Ascending aorta (tissue), 2 donors: Measurements from ENCODE around the gene ITPA. TPM values are rescaled to one million over a fixed set of nuclear protein-coding genes. Genes with fewer than 3 reads are reported as not detected.
A peak's percentile ranks its signal among the peaks of the same experiment; 100 is the strongest.

Experiments
- DNase-seq, 2 donors: peaks; one replicate each; pipeline ENCODE4 v3.0.0-alpha.2; 2019; ENCODE audit warnings: low spot score in 2 of 2
- H3K27ac ChIP-seq, 2 donors: fragments of 200-600 bp; sonication (generic); one replicate each; pipeline ENCODE4 v1.5.1; 2016 to 2017; ENCODE audit warnings: mild to moderate bottlenecking in 1 of 2
- H3K27me3 ChIP-seq: fragments of 200-600 bp; sonication (generic); one replicate; pipeline ENCODE4 v1.5.1; 2017
- H3K36me3 ChIP-seq, 2 donors: fragments of 200-600 bp; sonication (generic); one replicate each; pipeline ENCODE4 v1.5.1; 2016
- H3K4me1 ChIP-seq, 2 donors: fragments of 200-600 bp; sonication (generic); one replicate each; pipeline ENCODE4 v1.5.1; 2016 to 2017; ENCODE audit warnings: mild to moderate bottlenecking in 1 of 2
- H3K4me3 ChIP-seq, 2 donors: fragments of 200-600 bp; sonication (generic); one replicate each; pipeline ENCODE4 v1.5.1; 2016 to 2017; ENCODE audit warnings: mild to moderate bottlenecking in 1 of 2
- H3K9me3 ChIP-seq, 2 donors: fragments of 200-600 bp; sonication (generic); one replicate each; pipeline ENCODE4 v1.5.1; 2016
- intact Hi-C: fragments of 100-400 bp; cut with DNase I; formaldehyde crosslinking; loops from one replicate; pipeline ENCODE4 v1.15.1; 2023
- total RNA-seq: library from RNA; depleted of rRNA; stranded (reverse); fragments of >200 nt; gene quantifications from one replicate; pipeline ENCODE4 v1.1.0, GENCODE V29; 2016
- TF ChIP-seq, protein P1 (sequence below), 3 experiments: fragments of 200-600 bp in 2 of 3; fragments of 450-650 bp in 1 of 3; sonication (generic) in 2 of 3; IDR thresholded peaks; one replicate each; pipeline ENCODE4 v1.5.1; 2016 to 2019; ENCODE audit warnings: antibody characterized with exemption in 3 of 3, mild to moderate bottlenecking in 1 of 3, moderate library complexity in 1 of 3

ITPA gene
- total RNA-seq, 1 donor from 2014 or later: 111 TPM

DNA sequence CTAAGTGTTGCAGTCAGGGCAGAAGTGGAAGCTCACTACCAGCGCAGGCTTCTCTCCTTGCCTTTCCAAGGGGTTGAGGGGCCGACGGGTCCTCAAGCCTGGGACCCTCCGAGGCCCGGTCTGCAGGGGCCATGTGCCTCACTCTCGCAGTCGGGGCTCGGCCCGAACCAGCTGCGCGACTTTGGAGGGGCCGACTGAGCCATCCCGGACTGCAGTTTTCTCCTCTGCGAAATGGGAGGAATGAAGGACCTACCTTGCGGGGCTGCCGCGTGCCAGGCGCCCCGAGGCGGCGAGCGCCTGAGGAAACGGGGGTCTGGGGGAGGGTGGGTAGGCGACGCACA is 41.6 kb upstream of the ITPA start:
- H3K27me3 ChIP-seq: no peaks in the 10 kb centered on the region
- H3K4me1 ChIP-seq: peaks cover 0 to 4% of the 10 kb centered on the region in 2 donors
- no peaks in the 10 kb centered on the region for H3K9me3 ChIP-seq
- no peak overlapping the region for H3K27ac ChIP-seq
- TF ChIP-seq, protein P1, sequence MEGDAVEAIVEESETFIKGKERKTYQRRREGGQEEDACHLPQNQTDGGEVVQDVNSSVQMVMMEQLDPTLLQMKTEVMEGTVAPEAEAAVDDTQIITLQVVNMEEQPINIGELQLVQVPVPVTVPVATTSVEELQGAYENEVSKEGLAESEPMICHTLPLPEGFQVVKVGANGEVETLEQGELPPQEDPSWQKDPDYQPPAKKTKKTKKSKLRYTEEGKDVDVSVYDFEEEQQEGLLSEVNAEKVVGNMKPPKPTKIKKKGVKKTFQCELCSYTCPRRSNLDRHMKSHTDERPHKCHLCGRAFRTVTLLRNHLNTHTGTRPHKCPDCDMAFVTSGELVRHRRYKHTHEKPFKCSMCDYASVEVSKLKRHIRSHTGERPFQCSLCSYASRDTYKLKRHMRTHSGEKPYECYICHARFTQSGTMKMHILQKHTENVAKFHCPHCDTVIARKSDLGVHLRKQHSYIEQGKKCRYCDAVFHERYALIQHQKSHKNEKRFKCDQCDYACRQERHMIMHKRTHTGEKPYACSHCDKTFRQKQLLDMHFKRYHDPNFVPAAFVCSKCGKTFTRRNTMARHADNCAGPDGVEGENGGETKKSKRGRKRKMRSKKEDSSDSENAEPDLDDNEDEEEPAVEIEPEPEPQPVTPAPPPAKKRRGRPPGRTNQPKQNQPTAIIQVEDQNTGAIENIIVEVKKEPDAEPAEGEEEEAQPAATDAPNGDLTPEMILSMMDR (IDR thresholded peaks at IDR 0.05): no peak
- no peaks in the 10 kb centered on the region for H3K36me3 ChIP-seq
- DNase-seq: no peak
- intact Hi-C loops: no loop called here
- no peak overlapping the region for H3K4me3 ChIP-seq

DNA sequence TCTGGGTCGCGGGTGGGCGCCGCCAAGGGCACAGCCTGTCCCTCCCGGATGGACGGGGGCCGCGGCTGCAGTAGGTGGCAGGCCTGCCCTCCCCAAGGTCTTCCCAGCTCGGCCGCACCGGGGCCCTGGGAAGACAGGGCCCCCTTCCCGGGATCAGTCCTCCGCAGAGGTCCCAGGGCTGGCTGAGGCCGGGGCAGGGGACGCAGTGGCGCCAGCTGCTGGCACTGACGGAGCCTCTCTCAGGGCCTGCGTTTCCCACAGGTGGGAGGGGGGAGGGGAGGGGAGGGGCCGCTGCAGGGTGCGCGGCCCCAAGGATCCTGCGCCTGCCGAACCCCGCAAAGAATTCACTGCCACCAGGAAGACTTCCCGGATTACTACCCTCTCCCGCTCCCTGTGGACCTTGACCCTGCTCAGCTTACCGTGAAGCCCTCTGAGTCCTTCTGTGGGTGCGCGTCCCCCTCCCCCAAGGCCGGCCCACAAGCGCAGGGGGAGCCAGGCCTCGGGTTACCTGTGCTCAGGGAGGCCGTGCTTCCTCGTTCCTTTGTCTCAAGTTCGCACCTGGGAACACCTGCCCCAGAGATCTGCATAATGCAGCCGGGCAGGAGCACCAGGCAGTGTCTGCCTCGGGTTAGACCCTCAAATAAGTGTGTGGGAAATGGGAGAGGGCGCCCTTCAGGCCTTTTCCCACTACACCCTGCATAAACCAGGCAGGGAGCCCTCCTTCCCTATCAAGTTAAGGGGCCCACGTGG is 41.0 kb upstream of the ITPA start:
- no peak overlapping the region for H3K27ac ChIP-seq
- intact Hi-C loops: no loop called here
- no peaks in the 10 kb centered on the region for H3K9me3 ChIP-seq
- H3K4me1 ChIP-seq: peaks cover 0 to 4% of the 10 kb centered on the region in 2 donors
- H3K4me3 ChIP-seq: no peak overlapping the region
- DNase-seq: no peak
- TF ChIP-seq, protein P1 (IDR thresholded peaks at IDR 0.05): no peak
- no peaks in the 10 kb centered on the region for H3K27me3 ChIP-seq
- H3K36me3 ChIP-seq: no peaks in the 10 kb centered on the region

DNA sequence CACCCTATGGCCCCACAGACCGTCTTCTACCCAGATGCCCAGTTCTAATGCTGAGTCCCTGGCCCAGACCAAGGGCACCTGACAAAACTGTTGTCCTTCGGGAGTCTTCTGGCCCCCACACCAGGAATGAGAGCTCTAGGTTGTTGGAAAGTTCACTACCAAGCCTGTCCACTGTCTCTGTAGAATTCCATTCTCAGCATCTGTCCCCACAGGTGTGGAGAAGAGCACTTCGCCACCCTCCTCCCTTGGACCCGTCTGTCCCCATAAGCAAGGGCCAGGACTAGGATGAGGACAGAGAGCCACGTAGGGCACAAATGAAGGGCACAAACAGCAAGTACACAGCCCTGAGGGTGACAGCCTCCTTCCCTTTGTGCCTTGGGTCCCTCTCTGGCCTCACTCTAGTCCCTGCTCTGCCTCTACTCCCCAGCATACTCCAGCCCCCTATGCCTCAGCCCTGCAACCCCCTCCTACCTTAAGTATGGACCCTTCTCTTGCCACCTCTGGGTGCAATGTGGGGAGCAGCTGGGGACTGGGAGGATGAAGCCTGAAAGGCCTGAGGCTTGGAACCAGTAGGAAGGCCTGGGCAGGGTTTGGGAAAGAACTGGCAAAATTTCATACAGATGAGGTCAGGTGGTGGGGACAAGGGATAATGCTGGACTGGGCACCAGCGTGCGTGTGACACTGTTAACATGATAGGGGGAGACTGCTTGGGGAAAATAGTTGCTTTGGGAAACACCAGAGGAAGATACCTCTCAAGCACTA is 40.3 kb upstream of the ITPA start:
- TF ChIP-seq, protein P1 (IDR thresholded peaks at IDR 0.05): no peak
- peaks cover 0 to 4% of the 10 kb centered on the region in 2 donors for H3K4me1 ChIP-seq
- intact Hi-C loops: no loop called here
- no peak overlapping the region for H3K4me3 ChIP-seq
- peak in 1 of 2 donors; percentile 51 for DNase-seq
- H3K36me3 ChIP-seq: no peaks in the 10 kb centered on the region
- no peak overlapping the region for H3K27ac ChIP-seq
- H3K27me3 ChIP-seq: no peaks in the 10 kb centered on the region
- H3K9me3 ChIP-seq: no peaks in the 10 kb centered on the region

DNA sequence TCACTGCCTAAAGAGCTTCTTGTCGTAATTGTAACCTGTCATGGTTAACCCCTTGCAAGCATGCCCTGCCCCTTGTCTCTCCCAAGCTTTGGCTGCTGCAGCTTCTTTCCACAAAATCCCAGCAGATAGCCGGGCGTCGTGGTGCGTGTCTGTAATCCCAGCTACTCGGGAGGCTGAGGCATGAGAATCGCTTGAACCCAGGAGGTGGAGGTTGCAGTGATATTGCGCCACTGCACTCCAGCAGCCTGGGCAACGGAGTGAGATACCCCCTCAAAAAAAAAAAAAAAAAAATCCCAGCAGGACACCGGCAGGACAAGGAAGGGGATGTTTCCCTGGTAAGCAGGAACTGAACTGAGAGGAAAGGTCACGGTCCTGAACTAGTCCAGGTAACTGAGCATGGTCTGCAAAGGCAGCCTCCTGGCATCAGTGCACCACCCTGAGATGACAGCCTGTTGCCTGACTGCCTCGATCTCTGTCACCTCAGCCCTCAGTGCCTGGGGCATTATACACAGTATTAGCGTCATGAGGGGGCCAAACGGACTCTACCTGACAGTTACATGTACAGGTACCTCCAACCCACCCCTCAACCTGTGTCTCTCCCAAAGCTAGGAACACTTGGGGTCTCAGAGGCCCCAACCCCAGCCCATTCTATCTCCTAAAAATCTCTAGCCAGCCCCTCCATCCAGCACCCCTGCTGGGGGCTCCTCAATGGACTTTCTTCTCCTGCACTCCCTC is 37.7 kb upstream of the ITPA start:
- no peak for DNase-seq
- no peaks in the 10 kb centered on the region for H3K9me3 ChIP-seq
- H3K4me3 ChIP-seq: no peak overlapping the region
- no peaks in the 10 kb centered on the region for H3K36me3 ChIP-seq
- H3K27ac ChIP-seq: no peak overlapping the region
- intact Hi-C loops: loop anchor here (5.0 to 10.0 kb wide), 5 partner anchors 124 to 647 kb away; partner anchors contain the start of genes ATRN, DNAAF9, MRPS26 and PTPRA
- peaks cover 0 to 4% of the 10 kb centered on the region in 2 donors for H3K4me1 ChIP-seq
- TF ChIP-seq, protein P1 (IDR thresholded peaks at IDR 0.05): no peak
- H3K27me3 ChIP-seq: no peaks in the 10 kb centered on the region

DNA sequence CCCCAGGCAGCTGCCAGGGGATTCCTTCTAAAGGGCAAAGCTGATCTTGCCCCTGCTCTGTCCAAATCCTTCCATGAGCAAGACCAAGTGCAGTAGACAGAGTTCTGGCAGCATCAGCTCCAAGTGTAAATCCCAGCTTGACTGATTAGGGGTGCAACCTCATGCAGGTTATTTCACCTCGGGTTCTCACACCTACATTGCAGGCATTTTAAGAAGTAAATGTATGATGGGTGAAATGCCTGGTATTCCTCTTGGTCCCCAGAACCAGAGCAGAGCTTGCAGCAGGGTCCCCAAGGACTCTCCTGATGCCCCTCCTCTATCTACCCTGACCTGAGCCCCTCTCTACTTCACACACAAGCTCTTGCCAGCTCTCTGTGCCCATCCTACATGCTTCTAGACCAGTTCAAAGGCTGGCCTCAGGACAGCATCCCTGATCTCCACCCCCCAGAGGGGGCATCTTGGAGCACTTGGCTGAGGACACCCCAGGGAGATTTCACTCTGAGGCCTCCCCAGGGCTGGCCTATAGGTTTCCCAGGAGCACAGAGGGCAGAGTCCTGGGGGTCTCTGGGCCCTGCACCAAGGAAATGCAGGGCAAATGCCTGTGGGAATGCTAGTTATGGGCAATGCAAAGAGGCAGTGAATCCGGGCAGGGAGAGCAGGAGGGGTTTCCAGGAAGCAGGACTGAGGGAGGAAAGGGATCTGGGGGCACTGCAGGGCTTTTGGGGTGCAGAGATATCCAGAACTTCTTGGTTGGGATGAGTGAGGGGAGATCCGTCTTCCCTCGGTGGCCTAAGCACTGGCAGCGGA is 37.0 kb upstream of the ITPA start:
- DNase-seq: no peak
- peak overlapping the region in 1 of 2 donors; percentile 77 for H3K27ac ChIP-seq
- peak overlapping the region; percentile 85 to 88 for H3K4me3 ChIP-seq
- intact Hi-C loops: loop anchor here (5.0 to 10.0 kb wide), 5 partner anchors 125 to 648 kb away; partner anchors contain the start of genes ATRN, DNAAF9, MRPS26 and PTPRA
- no peaks in the 10 kb centered on the region for H3K36me3 ChIP-seq
- no peaks in the 10 kb centered on the region for H3K9me3 ChIP-seq
- H3K27me3 ChIP-seq: no peaks in the 10 kb centered on the region
- TF ChIP-seq, protein P1 (IDR thresholded peaks at IDR 0.05): no peak
- peaks cover 0 to 4% of the 10 kb centered on the region in 2 donors for H3K4me1 ChIP-seq
